Muscle of leg (tissue), 16 donors: ENCODE data around the gene MOCOS. TPM values are rescaled to one million over a fixed set of nuclear protein-coding genes. Genes with fewer than 3 reads are reported as not detected.

ENCODE experiments used
- DNase-seq: peaks from one replicate; pipeline ENCODE4 v3.0.0; 2013
- H3K27ac ChIP-seq: one replicate; pipeline ENCODE4 v1.5.1; 2013; ENCODE audit warnings: mild to moderate bottlenecking, low read length, control low read depth
- H3K27me3 ChIP-seq: one replicate; pipeline ENCODE4 v1.6.1; 2013; ENCODE audit warnings: low read length; ENCODE audit not compliant: control insufficient read depth, insufficient read depth
- H3K36me3 ChIP-seq: one replicate; pipeline ENCODE4 v1.6.1; 2013; ENCODE audit warnings: low read length; ENCODE audit not compliant: control insufficient read depth, insufficient read depth
- H3K4me1 ChIP-seq: one replicate; pipeline ENCODE4 v1.6.1; 2013; ENCODE audit warnings: low read length; ENCODE audit not compliant: control insufficient read depth, insufficient read depth
- H3K4me3 ChIP-seq: one replicate; pipeline ENCODE4 v1.5.1; 2013; ENCODE audit warnings: low read length, control low read depth
- H3K9me3 ChIP-seq: replicated peaks from 2 replicates; pipeline ENCODE4 v1.6.1; 2013; ENCODE audit warnings: low read depth, low read length; ENCODE audit not compliant: control insufficient read depth
- WGBS: methylation state at CpG from one replicate; pipeline ENCODE4 v1.1.5; 2013; ENCODE audit warnings: missing lambda C conversion rate; ENCODE audit not compliant: insufficient coverage; 5-methylcytosine and 5-hydroxymethylcytosine counted together
- long read RNA-seq, 11 donors: transcript quantifications; one replicate each; lab custom pipeline, GENCODE V29; 2026
- polyA plus RNA-seq, 8 donors: library from polyadenylated mRNA; unstranded; fragments of 120-200 nt; gene quantifications; one replicate each; pipeline versions ENCODE4 v1.2.1 to v1.2.3, GENCODE V29; 2013; ENCODE audit warnings: inconsistent platforms in 1 of 8, low replicate concordance in 1 of 8; ENCODE audit not compliant: insufficient read length in 8 of 8, insufficient read depth in 1 of 8
- total RNA-seq: library from RNA; stranded (reverse); fragments of 120-200 nt; gene quantifications from one replicate; pipeline ENCODE4 v1.2.4, GENCODE V29; 2013

MOCOS gene
- total RNA-seq, result 0.13 TPM
- polyA plus RNA-seq, result under 1 TPM; 0.10 to 0.62 (median 0.25) TPM
- long read RNA-seq, donor 1, result 0 reads
- long read RNA-seq, donor 2, result 0 reads
- long read RNA-seq, donor 3, result 0 reads
- long read RNA-seq, donor 4, result 0 reads
- long read RNA-seq, donor 5, result 0 reads
- long read RNA-seq, donor 6, result 0 reads
- long read RNA-seq, donor 7, result 0 reads
- long read RNA-seq, donor 8, result 0 reads
- long read RNA-seq, donor 9, result 0 reads
- long read RNA-seq, donor 10, result 0 reads
- long read RNA-seq, donor 11, result 0 reads

- peaks cover 42% of the 10 kb centered on the region for H3K27me3 ChIP-seq
- H3K9me3 ChIP-seq, result no peaks in the 10 kb centered on the region
- under 1% methylated on average over 66 of the region's 66 CpGs for WGBS
- no peak within 1 kb of the TSS for H3K27ac ChIP-seq
- no peaks in the 10 kb centered on the region for H3K36me3 ChIP-seq
- peak; percentile 76 for DNase-seq
- peaks cover 15% of the 10 kb centered on the region for H3K4me1 ChIP-seq
- H3K4me3 ChIP-seq, result peak within 1 kb of the TSS; percentile 45
Measured at GRCh38 chr18:36187193-36187825, at the start of gene MOCOS. Gene MOCOS (plus strand): TSS chr18:36187497. CDS start chr18:36187540, 43 bp downstream.

- 72% methylated on average over 2 of the region's 5 CpGs for WGBS
- peaks cover 23% of the 10 kb centered on the region for H3K36me3 ChIP-seq
- H3K4me1 ChIP-seq, result no peaks in the 10 kb centered on the region
- H3K27me3 ChIP-seq, result no peaks in the 10 kb centered on the region
- no peak for DNase-seq
- no peaks in the 10 kb centered on the region for H3K9me3 ChIP-seq
- no peak overlapping the region for H3K4me3 ChIP-seq
- no peak overlapping the region for H3K27ac ChIP-seq
Measured at GRCh38 chr18:36139245-36139644, 48.1 kb upstream of the MOCOS start.

GRCh38 chr18:36141576-36141975 is 45.7 kb upstream of the MOCOS start:
- no peak for DNase-seq
- Histone ChIP-seq H3K36me3 (peaks cover 34% of the 10 kb centered on the region), H3K9me3 (no peaks in the 10 kb centered on the region), H3K4me1 (no peaks in the 10 kb centered on the region), H3K4me3 (no peak overlapping the region), H3K27me3 (no peaks in the 10 kb centered on the region), H3K27ac (no peak overlapping the region)
- no CpG with 5 or more reads among the region's 4 CpGs for WGBS

- WGBS, result 100% methylated on average over 1 of the region's 3 CpGs
- Histone ChIP-seq H3K4me3 (no peak overlapping the region), H3K4me1 (no peaks in the 10 kb centered on the region), H3K9me3 (no peaks in the 10 kb centered on the region), H3K27me3 (no peaks in the 10 kb centered on the region), H3K36me3 (peaks cover 42% of the 10 kb centered on the region), H3K27ac (no peak overlapping the region)
- no peak for DNase-seq
Measured at GRCh38 chr18:36142751-36143150, 44.5 kb upstream of the MOCOS start.

- no CpG with 5 or more reads among the region's 2 CpGs for WGBS
- Histone ChIP-seq H3K4me1 (no peaks in the 10 kb centered on the region), H3K4me3 (no peak overlapping the region), H3K27me3 (no peaks in the 10 kb centered on the region), H3K27ac (no peak overlapping the region), H3K9me3 (no peaks in the 10 kb centered on the region), H3K36me3 (peaks cover 43% of the 10 kb centered on the region)
- no peak for DNase-seq
Measured at GRCh38 chr18:36143391-36143790, 43.9 kb upstream of the MOCOS start.

GRCh38 chr18:36149514-36150289 is 37.6 kb upstream of the MOCOS start:
- WGBS, result no CpG with 5 or more reads among the region's 5 CpGs
- no peak for DNase-seq
- Histone ChIP-seq H3K36me3 (peaks cover 71% of the 10 kb centered on the region), H3K4me3 (no peak overlapping the region), H3K27ac (no peak overlapping the region), H3K9me3 (no peaks in the 10 kb centered on the region), H3K27me3 (no peaks in the 10 kb centered on the region), H3K4me1 (no peaks in the 10 kb centered on the region)

GRCh38 chr18:36152781-36153180 is 34.5 kb upstream of the MOCOS start:
- no CpG with 5 or more reads among the region's 1 CpG for WGBS

GRCh38 chr18:36153203-36153602 is 34.1 kb upstream of the MOCOS start:
- Histone ChIP-seq H3K9me3 (no peaks in the 10 kb centered on the region), H3K36me3 (peaks cover 61% of the 10 kb centered on the region), H3K4me3 (no peak overlapping the region), H3K27me3 (no peaks in the 10 kb centered on the region), H3K4me1 (no peaks in the 10 kb centered on the region), H3K27ac (no peak overlapping the region)
- 60% methylated on average over 1 of the region's 4 CpGs for WGBS
- DNase-seq, result no peak

More at GRCh38 chr18:36152781-36153180, 34.5 kb upstream of the MOCOS start:
- H3K36me3 ChIP-seq, result peaks cover 64% of the 10 kb centered on the region
- no peaks in the 10 kb centered on the region for H3K27me3 ChIP-seq
- H3K27ac ChIP-seq, result no peak overlapping the region
- no peaks in the 10 kb centered on the region for H3K9me3 ChIP-seq
- no peak overlapping the region for H3K4me3 ChIP-seq
- DNase-seq, result no peak
- H3K4me1 ChIP-seq, result no peaks in the 10 kb centered on the region

GRCh38 chr18:36153771-36154170 is 33.5 kb upstream of the MOCOS start:
- no peak for DNase-seq
- H3K27me3 ChIP-seq, result no peaks in the 10 kb centered on the region
- no peak overlapping the region for H3K4me3 ChIP-seq
- no CpG with 5 or more reads among the region's 2 CpGs for WGBS
- no peaks in the 10 kb centered on the region for H3K4me1 ChIP-seq
- no peak overlapping the region for H3K27ac ChIP-seq
- H3K36me3 ChIP-seq, result peaks cover 61% of the 10 kb centered on the region
- no peaks in the 10 kb centered on the region for H3K9me3 ChIP-seq
